ENCODE results near the gene NFKBIZ. TPM values are rescaled to one million over a fixed set of nuclear protein-coding genes. Genes with fewer than 3 reads are reported as not detected.
A peak's percentile ranks its signal among the peaks of the same experiment; 100 is the strongest.

Gene NFKBIZ
- total RNA-seq, 1 experiment from 2014 or later = 15.1 TPM

DNA sequence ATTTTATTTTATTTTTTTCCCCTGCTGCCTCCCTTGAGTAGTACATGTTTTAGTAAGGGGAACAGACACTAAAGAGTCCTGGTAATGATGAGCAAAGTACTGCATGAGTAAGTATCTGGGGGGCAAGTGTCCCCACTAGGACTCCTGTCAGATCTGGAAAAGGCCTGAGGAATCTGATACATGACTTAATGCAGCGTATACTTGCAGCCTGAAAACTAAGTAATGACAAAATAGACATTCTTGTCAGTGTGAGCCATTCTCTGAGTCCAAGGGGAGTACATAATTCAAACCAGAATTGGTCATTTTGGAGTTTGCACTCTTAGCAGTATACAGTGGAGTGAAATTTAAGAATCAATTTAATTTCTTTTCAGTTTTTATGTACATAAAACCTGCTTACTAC, 42.8 kb upstream of the NFKBIZ start:
- Mint-ChIP-seq H3K36me3 (peaks cover 14% of the 10 kb centered on the region), H3K4me3 (no peak overlapping the region)
- no peak for TF ChIP-seq NR1H2 (CRISPR knock-in tag; IDR thresholded peaks at IDR 0.05)
- TF ChIP-seq, protein P1, sequence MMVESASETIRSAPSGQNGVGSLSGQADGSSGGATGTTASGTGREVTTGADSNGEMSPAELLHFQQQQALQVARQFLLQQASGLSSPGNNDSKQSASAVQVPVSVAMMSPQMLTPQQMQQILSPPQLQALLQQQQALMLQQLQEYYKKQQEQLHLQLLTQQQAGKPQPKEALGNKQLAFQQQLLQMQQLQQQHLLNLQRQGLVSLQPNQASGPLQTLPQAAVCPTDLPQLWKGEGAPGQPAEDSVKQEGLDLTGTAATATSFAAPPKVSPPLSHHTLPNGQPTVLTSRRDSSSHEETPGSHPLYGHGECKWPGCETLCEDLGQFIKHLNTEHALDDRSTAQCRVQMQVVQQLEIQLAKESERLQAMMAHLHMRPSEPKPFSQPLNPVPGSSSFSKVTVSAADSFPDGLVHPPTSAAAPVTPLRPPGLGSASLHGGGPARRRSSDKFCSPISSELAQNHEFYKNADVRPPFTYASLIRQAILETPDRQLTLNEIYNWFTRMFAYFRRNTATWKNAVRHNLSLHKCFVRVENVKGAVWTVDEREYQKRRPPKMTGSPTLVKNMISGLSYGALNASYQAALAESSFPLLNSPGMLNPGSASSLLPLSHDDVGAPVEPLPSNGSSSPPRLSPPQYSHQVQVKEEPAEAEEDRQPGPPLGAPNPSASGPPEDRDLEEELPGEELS (CRISPR knock-in tag; IDR thresholded peaks at IDR 0.05) = no peak
- TF ChIP-seq MYBL2 (CRISPR knock-in tag; IDR thresholded peaks at IDR 0.05) = no peak
- TF ChIP-seq, protein P2, sequence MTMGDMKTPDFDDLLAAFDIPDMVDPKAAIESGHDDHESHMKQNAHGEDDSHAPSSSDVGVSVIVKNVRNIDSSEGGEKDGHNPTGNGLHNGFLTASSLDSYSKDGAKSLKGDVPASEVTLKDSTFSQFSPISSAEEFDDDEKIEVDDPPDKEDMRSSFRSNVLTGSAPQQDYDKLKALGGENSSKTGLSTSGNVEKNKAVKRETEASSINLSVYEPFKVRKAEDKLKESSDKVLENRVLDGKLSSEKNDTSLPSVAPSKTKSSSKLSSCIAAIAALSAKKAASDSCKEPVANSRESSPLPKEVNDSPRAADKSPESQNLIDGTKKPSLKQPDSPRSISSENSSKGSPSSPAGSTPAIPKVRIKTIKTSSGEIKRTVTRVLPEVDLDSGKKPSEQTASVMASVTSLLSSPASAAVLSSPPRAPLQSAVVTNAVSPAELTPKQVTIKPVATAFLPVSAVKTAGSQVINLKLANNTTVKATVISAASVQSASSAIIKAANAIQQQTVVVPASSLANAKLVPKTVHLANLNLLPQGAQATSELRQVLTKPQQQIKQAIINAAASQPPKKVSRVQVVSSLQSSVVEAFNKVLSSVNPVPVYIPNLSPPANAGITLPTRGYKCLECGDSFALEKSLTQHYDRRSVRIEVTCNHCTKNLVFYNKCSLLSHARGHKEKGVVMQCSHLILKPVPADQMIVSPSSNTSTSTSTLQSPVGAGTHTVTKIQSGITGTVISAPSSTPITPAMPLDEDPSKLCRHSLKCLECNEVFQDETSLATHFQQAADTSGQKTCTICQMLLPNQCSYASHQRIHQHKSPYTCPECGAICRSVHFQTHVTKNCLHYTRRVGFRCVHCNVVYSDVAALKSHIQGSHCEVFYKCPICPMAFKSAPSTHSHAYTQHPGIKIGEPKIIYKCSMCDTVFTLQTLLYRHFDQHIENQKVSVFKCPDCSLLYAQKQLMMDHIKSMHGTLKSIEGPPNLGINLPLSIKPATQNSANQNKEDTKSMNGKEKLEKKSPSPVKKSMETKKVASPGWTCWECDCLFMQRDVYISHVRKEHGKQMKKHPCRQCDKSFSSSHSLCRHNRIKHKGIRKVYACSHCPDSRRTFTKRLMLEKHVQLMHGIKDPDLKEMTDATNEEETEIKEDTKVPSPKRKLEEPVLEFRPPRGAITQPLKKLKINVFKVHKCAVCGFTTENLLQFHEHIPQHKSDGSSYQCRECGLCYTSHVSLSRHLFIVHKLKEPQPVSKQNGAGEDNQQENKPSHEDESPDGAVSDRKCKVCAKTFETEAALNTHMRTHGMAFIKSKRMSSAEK (CRISPR knock-in tag; IDR thresholded peaks at IDR 0.05; ENCODE audit: borderline replicate concordance) = no peak
- TF ChIP-seq, protein P3, sequence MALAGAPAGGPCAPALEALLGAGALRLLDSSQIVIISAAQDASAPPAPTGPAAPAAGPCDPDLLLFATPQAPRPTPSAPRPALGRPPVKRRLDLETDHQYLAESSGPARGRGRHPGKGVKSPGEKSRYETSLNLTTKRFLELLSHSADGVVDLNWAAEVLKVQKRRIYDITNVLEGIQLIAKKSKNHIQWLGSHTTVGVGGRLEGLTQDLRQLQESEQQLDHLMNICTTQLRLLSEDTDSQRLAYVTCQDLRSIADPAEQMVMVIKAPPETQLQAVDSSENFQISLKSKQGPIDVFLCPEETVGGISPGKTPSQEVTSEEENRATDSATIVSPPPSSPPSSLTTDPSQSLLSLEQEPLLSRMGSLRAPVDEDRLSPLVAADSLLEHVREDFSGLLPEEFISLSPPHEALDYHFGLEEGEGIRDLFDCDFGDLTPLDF (CRISPR knock-in tag; IDR thresholded peaks at IDR 0.05) = no peak
- TF ChIP-seq SMAD4 (CRISPR knock-in tag; IDR thresholded peaks at IDR 0.05) = no peak
- TF ChIP-seq, protein P4, sequence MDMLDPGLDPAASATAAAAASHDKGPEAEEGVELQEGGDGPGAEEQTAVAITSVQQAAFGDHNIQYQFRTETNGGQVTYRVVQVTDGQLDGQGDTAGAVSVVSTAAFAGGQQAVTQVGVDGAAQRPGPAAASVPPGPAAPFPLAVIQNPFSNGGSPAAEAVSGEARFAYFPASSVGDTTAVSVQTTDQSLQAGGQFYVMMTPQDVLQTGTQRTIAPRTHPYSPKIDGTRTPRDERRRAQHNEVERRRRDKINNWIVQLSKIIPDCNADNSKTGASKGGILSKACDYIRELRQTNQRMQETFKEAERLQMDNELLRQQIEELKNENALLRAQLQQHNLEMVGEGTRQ (CRISPR knock-in tag; IDR thresholded peaks at IDR 0.05) = no peak
- no peak for TF ChIP-seq CBFB (CRISPR knock-in tag; IDR thresholded peaks at IDR 0.05; ENCODE audit: low read depth)
- TF ChIP-seq, protein P5, sequence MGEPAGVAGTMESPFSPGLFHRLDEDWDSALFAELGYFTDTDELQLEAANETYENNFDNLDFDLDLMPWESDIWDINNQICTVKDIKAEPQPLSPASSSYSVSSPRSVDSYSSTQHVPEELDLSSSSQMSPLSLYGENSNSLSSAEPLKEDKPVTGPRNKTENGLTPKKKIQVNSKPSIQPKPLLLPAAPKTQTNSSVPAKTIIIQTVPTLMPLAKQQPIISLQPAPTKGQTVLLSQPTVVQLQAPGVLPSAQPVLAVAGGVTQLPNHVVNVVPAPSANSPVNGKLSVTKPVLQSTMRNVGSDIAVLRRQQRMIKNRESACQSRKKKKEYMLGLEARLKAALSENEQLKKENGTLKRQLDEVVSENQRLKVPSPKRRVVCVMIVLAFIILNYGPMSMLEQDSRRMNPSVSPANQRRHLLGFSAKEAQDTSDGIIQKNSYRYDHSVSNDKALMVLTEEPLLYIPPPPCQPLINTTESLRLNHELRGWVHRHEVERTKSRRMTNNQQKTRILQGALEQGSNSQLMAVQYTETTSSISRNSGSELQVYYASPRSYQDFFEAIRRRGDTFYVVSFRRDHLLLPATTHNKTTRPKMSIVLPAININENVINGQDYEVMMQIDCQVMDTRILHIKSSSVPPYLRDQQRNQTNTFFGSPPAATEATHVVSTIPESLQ (CRISPR knock-in tag; IDR thresholded peaks at IDR 0.05) = no peak
- no peak for TF ChIP-seq JAZF1 (CRISPR knock-in tag; IDR thresholded peaks at IDR 0.05)
- TF ChIP-seq, protein P6, sequence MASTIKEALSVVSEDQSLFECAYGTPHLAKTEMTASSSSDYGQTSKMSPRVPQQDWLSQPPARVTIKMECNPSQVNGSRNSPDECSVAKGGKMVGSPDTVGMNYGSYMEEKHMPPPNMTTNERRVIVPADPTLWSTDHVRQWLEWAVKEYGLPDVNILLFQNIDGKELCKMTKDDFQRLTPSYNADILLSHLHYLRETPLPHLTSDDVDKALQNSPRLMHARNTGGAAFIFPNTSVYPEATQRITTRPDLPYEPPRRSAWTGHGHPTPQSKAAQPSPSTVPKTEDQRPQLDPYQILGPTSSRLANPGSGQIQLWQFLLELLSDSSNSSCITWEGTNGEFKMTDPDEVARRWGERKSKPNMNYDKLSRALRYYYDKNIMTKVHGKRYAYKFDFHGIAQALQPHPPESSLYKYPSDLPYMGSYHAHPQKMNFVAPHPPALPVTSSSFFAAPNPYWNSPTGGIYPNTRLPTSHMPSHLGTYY (CRISPR knock-in tag; IDR thresholded peaks at IDR 0.05) = no peak
- TF ChIP-seq, protein P7, sequence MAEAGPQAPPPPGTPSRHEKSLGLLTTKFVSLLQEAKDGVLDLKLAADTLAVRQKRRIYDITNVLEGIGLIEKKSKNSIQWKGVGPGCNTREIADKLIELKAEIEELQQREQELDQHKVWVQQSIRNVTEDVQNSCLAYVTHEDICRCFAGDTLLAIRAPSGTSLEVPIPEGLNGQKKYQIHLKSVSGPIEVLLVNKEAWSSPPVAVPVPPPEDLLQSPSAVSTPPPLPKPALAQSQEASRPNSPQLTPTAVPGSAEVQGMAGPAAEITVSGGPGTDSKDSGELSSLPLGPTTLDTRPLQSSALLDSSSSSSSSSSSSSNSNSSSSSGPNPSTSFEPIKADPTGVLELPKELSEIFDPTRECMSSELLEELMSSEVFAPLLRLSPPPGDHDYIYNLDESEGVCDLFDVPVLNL (CRISPR knock-in tag; IDR thresholded peaks at IDR 0.05; ENCODE audit: borderline replicate concordance, low read depth) = no peak
- TF ChIP-seq, protein P8, sequence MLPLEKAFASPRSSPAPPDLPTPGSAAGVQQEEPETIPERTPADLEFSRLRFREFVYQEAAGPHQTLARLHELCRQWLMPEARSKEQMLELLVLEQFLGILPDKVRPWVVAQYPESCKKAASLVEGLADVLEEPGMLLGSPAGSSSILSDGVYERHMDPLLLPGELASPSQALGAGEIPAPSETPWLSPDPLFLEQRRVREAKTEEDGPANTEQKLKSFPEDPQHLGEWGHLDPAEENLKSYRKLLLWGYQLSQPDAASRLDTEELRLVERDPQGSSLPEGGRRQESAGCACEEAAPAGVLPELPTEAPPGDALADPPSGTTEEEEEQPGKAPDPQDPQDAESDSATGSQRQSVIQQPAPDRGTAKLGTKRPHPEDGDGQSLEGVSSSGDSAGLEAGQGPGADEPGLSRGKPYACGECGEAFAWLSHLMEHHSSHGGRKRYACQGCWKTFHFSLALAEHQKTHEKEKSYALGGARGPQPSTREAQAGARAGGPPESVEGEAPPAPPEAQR (CRISPR knock-in tag; IDR thresholded peaks at IDR 0.05) = no peak
- no peak for TF ChIP-seq JUN (CRISPR knock-in tag; IDR thresholded peaks at IDR 0.05)
- TF ChIP-seq, protein P9, sequence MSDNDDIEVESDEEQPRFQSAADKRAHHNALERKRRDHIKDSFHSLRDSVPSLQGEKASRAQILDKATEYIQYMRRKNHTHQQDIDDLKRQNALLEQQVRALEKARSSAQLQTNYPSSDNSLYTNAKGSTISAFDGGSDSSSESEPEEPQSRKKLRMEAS (CRISPR knock-in tag; IDR thresholded peaks at IDR 0.05) = no peak
- TF ChIP-seq KAT7 (CRISPR knock-in tag; IDR thresholded peaks at IDR 0.05; ENCODE audit: borderline replicate concordance) = no peak

More for the DNA sequence above, 42.8 kb upstream of the NFKBIZ start:
- no peak for ATAC-seq
- no peak for DNase-seq (ENCODE audit: low spot score)
- ChIA-PET POLR2A (no interaction called here), CTCF (interaction anchor here (2.4 to 4.1 kb wide), 2 partner anchors 419 kb away, joined by 11 to 33 read pairs; no protein-coding TSS in a partner anchor)
- peaks cover 12% of the 10 kb centered on the region for H3K4me1 Mint-ChIP-seq
- H3K9me3 Mint-ChIP-seq = no peaks in the 10 kb centered on the region
- 0 out of 2 replicates have a peak overlapping the region, but pooled peaks have one; percentile 24 for H3K27ac Mint-ChIP-seq
- H3K27me3 Mint-ChIP-seq (ENCODE audit: low read depth) = no peaks in the 10 kb centered on the region

All from WTC11 (cell line).